HG03108 (cell line): Measurements from ENCODE around the gene SLC13A5.

Experiments used
- ATAC-seq: cut with Tn5 transposase; IDR thresholded peaks from one replicate; pipeline ENCODE4 v1.9.1; 2021; ENCODE audit warnings: moderate library complexity; ENCODE audit not compliant: unreplicated experiment

SLC13A5 gene

GRCh38 chr17:6639586-6640535 lies 73.3 kb downstream of the SLC13A5 start:
- no peak for ATAC-seq

GRCh38 chr17:6639014-6639585 lies 74.1 kb downstream of the SLC13A5 start:
- ATAC-seq, result no peak

- ATAC-seq, result no peak
These were observed 74.9 kb downstream of the SLC13A5 start for GRCh38 chr17:6638046-6638908.

GRCh38 chr17:6637458-6637840 lies 75.7 kb downstream of the SLC13A5 start:
- no peak for ATAC-seq

GRCh38 chr17:6636616-6637457 lies 76.3 kb downstream of the SLC13A5 start:
- no peak for ATAC-seq

GRCh38 chr17:6636105-6636504 lies 77.1 kb downstream of the SLC13A5 start:
- ATAC-seq, result no peak
